Breast epithelium (tissue), 3 donors: ENCODE measurements around the gene CASQ2.

Source experiments
- CTCF ChIP-seq, 3 donors: fragments of 450-650 bp; IDR thresholded peaks; one replicate each; pipeline ENCODE4 v1.5.1; 2016 to 2017; ENCODE audit warnings: antibody characterized with exemption in 3 of 3, mild to moderate bottlenecking in 3 of 3, moderate library complexity in 3 of 3
- POLR2A ChIP-seq: fragments of 450-650 bp; IDR thresholded peaks from one replicate; pipeline ENCODE4 v1.6.1; 2016; ENCODE audit warnings: antibody characterized with exemption, mild to moderate bottlenecking, moderate library complexity
- POLR2AphosphoS5 ChIP-seq, 3 donors: sonication (generic); formaldehyde crosslinking; IDR thresholded peaks; one replicate each; pipeline ENCODE4 v1.6.1; 2017; ENCODE audit warnings: antibody characterized with exemption in 3 of 3

GRCh38 chr1:115676498-115677181 is 91.9 kb downstream of the CASQ2 start:
- TF ChIP-seq CTCF (IDR thresholded peaks at IDR 0.05) (no peak), POLR2AphosphoS5 (IDR thresholded peaks at IDR 0.05) (no peak), POLR2A (no peak)
